ENCODE data around the gene FAAP20.

Gene FAAP20

DNA sequence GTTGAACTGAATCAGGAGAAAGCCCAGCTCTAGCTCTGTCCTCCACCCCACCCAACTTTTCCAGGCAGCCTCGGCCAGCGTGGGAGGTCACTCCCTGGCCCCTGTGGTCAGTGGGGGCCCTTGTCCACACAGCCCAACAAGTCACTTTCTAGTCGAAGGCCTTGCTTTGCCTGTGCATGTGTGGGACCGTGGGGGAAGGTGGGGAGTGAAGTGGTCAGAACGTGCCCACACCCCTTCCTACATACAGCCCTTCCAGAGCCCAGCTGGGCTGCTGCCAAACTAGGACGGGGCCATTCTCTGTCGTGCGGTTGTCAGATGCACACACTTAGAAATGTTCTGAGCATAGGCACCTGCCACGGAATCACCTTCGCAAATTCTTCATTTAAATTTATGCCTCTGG, 18.0 kb downstream of the FAAP20 start:
- DNase-seq: no peak

- DNase-seq: no peak
Measured at GRCh38 chr1:2175681-2176454, 18.7 kb downstream of the FAAP20 start.

DNA sequence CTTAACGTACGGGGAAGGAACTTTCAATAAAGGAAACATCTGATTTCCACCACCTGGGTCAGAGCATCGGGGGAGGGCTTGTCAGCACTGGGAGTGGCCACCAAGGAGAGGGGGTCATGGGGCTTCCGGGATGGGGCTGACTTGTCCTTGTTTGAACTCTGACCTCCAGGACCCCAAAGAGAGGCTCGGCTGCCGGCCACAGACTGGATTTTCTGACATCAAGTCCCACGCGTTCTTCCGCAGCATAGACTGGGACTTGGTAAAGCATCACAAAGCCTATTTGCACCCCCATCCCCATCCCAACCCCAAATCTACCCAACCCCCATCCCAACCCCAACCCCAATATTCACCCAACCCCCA, 19.5 kb downstream of the FAAP20 start:
- no peak for DNase-seq

DNA sequence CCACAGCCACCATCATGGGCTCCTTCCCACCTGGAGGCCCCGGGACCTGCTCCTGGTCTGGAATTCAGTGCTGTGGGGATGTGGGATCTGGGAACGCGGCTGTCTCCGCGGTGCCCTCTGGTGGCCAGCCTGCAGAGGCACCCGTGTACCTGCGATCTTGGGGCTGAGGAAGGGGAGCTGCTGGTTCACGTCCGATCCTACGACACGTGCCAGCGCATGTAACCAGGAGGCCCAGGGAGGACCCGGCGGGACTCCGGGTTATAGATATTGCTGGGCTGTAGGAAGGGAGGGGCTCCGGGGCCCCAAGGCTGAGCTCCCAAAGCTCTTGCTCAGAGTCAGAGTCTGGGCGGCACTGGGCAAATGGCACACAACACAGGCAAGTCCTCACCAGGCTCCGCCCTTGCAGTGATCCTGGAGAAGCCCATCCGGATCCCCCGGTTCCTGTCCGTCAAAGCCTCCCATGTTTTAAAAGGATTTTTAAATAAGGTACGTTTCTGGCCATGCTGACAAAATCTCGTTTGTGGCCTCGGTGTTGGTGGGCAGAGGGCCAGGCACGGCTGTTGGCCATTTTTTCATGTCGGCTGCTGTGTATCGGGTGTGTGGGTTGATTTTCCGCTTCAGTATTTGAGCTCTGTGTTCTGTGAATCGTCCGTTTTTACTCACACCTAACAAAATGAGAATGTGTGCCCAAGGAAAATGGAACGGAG, 20.1 kb downstream of the FAAP20 start:
- peak; percentile 12 for DNase-seq

DNA sequence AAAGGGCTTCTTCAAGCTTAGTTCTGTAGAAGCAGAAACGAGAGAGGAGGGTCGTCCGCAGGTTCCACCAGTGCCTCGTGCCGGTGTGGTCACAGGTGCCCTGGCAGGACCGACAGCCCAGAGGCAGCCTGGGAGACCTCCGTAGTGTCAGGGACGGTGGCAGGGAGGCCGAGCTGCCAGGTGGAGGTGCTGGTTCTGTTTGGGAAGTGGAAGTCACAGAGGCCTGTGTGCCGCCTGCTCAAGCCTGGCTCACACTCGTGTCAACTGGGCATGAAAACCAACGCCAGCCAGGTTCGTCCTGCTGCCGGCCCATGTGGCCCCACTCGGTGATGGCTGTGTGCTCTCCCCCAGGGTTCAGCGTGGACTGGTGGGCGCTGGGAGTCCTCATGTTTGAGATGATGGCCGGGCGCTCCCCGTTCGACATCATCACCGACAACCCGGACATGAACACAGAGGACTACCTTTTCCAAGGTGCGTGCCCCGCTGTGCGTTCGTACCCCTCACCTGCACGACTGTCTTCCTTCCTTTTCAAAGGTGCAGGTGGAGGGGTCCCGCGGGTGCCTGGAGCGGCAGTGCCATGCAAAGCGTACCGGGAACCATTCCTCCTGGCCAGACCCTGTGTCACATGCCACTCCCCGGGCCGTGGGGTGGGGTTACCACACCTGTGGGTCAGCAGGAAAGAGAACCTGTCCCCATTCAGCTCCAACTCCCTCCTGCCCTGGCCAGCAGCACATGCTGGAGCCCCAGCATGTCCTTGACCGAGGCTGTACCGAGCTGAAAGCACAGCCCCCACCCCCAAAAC, 20.8 kb downstream of the FAAP20 start:
- DNase-seq: no peak

DNA sequence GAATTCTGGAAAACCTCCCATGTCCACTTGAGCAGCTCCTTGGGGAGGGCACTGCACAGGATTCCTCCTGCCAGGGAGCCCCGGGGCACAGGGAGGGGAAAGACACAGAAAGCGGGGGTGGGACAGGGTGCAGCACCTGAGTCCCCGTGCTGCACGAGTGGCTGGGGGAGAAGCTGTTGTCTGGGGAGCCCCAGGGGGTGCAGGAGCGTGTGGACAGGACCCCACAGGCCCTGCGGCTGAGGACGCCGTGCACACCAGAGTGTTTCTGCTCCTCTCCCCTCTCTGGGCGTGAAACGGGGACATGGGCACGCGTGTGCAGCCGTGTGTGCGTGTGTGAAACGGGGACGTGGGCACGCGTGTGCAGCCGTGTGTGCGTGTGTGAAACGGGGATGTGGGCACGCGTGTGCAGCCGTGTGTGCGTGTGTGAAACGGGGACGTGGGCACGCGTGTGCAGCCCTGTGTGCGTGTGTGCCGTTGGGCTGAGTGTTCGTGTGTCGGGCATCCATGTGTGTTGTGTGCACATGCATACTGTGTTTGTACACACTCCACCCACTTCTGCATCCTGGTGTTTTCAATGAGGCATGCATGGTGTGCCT, 21.9 kb downstream of the FAAP20 start:
- no peak for DNase-seq

DNA sequence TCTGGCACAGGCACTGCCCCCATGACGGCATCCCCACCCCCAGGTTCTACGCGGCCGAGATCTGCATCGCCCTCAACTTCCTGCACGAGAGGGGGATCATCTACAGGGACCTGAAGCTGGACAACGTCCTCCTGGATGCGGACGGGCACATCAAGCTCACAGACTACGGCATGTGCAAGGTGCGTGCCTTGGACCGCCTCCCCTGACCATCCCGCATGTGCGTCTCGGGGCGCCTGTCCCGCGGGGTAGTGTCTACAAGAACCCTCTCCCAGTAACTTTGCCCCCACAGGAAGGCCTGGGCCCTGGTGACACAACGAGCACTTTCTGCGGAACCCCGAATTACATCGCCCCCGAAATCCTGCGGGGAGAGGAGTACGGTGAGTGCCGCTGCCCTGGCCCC, 22.6 kb downstream of the FAAP20 start:
- no peak for DNase-seq

- DNase-seq: no peak
Measured at GRCh38 chr1:2170211-2170610, 24.4 kb downstream of the FAAP20 start.

DNA sequence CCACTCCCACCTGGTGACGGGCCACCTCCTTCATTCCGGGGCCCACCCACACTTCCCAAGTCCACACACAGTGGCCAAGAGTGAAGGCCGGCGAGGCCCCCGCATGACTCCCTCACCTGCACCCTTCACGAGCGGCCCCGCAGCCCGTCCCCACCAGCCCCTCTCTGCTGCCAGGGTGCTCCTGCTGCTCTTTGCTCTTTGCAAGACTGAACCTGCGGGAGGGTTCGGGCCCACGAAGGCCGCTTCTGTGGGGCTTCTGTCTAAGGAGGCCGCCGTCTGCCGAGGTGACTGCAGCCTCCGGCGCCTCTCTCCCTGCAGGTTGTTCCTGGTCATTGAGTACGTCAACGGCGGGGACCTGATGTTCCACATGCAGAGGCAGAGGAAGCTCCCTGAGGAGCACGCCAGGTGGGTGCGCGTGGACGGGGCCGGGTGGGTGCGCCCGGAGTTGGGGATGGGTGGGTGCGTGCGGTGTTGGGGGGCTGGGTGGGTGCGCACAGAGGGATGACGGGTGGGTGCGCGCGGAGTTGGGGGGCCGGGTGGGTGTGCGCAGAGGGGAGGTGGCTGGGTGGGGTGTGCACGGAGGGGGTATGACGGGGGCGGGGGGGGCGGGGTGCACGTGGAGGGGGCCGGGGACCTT, 25.3 kb downstream of the FAAP20 start:
- no peak for DNase-seq

DNA sequence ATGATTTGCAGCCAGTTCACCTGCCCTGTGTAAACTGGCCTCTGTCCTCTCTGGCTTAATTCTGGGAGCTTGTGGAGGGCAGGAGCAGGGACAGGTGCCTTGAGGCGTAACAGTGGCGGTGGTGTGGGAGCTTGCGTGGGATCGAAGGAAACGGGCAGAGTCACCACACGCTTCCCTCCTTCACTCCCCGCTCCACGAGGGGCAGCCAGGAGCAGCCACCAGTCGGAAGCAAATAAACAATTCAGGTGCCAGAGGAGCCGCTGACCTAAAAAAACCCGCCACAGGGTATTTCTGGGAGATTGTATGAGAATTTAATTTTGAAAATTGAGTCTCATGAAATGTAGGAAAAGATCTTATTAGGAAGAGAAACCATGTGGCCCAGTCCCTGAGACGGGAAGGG, 26.0 kb downstream of the FAAP20 start:
- DNase-seq: no peak

DNA sequence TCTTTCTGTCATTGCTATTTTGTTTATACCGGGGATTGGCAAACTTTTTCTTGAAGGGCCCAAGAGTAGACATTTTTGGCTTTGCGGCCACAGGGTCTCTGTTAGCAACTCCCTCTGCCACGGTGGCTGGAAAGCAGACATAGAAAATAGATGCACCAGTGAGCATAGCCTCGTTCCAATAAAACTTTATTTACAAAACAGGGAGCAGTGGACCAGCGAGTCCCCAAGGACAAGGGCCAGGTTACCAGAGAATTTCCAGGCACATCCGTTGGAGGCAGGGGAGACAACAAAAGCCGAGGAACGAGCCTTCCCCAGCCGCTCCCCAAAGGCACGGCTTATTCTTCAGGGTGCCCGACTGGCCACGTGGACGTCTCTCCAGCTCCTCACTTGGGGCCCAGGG, 26.5 kb downstream of the FAAP20 start:
- no peak for DNase-seq

- no peak for DNase-seq
Measured at GRCh38 chr1:2166695-2167094, 27.9 kb downstream of the FAAP20 start.

DNA sequence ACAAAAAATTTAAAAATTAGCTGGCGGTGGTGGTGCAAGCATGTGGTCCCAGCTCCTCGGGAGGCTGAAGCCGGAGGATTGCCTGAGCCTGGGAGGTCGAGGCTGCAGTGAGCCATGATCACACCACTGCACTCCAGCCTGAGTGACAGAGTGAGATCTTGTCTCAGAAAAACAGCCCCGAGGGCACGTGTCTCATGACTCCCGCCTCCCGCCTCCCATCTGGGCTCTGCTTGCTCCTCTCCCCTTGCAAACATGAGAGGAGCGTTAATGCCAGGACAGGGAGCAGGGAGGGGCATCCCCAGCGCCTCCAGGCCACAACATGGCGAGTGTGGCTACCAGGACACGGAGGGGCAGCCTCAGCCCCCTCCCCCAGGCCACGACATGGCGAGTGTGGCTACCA, 28.3 kb downstream of the FAAP20 start:
- no peak for DNase-seq

- DNase-seq: no peak
Measured at GRCh38 chr1:2165646-2166045, 28.9 kb downstream of the FAAP20 start.

DNA sequence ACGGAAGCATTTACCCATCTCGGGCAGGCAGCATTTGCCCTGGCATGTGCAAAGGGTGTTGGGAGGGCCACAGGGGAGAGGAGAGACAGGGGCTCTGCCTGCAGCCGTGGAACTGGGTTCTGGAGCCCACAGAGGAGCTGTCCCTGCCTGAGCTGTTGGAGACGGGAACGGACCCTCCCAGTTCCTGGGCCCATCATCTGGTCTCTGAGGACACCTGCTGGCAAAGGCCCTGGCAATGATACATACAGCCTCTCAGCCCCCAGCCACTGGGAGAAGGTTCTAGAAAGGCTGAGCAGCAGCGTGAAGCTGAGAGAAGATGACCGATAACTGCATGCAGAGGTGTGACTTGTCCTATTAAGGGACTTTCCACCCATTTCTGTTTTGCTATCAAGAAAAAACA, 31.4 kb downstream of the FAAP20 start:
- no peak for DNase-seq

DNA sequence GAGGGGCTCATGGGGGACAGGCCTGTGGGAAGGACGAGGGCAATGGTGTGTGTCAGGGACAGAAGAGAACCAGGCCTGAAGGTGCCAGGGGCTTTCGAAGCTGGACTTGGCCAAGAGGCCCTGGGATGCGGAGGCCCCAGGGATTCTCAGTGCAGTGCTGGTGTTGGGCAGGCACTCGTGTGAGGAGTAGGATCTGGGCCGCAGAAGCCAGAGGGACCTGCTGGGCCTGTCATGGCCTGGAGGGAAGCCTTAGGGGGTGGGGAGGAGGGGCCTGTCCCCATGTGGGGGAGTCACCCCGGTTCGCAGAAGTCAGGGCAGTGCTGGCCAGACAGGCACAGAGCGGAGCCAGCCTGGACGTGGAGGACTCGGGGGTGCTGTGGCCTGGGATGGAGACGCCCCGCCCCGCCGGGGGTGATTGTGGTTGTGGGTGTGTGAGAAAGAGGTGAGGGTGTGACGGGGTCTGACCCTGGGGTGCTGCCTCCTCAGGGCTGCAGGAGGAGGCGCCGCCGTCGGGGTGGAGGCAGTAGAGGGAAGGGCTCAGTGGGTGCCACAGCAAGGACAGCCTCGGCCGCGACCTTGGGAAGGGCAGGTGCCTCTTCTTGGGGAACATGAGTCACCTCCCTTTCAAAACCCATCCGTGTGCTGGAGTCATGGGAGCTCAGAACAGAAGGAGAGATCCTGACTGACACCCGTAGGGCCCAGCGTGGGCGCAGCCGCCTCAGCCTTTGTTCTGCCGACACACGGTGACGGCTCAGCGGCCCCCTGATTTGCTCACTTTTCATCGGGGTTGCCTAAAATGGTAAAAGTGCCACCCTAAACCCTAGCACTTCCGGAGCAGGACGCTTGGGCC, 33.9 kb downstream of the FAAP20 start:
- no peak for DNase-seq

DNA sequence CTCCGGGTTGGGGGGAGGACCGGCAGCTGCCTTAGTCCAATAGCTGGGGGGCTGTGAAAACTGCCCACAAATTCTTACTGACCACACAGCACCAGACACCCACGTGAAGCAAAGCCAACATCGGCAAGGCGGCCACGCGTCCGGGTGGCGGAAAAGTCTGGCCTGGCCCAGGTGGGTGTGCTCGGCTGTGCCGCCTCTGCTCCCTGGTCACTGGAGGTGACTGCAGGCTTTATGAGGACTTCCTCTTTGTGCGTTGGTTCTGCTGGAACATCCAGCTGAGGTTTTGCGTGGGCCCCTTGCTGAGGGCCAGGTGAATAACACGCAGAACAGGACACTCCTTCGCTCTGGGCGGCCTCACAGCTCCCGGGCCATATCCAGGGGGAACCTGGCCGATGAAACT, 35.4 kb downstream of the FAAP20 start:
- DNase-seq: no peak

DNA sequence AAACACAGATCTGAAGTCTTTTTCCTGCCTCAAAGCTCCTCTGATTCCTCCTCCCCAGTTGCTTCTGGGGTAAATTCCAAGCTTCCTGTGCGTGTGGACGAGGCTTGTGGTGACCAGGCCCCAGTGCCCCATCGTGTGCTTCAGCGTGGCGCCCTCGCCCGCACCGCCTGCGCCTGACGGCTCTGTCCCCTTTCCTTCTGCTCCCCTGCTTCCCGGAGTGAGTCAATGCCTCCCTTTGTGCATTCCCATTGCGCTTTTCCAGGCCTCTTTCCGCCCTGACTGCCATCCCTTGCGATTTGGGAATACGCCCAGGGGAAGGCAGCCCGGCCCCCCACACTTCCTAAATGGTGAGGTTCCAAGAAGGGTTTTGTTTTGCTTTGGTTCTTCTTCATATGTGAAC, 36.3 kb downstream of the FAAP20 start:
- DNase-seq: no peak

- no peak for DNase-seq
Measured at GRCh38 chr1:2157856-2158255, 36.7 kb downstream of the FAAP20 start.

- DNase-seq: no peak
Measured at GRCh38 chr1:2156866-2157265, 37.7 kb downstream of the FAAP20 start.

- DNase-seq: no peak
Measured at GRCh38 chr1:2155788-2156187, 38.8 kb downstream of the FAAP20 start.

DNA sequence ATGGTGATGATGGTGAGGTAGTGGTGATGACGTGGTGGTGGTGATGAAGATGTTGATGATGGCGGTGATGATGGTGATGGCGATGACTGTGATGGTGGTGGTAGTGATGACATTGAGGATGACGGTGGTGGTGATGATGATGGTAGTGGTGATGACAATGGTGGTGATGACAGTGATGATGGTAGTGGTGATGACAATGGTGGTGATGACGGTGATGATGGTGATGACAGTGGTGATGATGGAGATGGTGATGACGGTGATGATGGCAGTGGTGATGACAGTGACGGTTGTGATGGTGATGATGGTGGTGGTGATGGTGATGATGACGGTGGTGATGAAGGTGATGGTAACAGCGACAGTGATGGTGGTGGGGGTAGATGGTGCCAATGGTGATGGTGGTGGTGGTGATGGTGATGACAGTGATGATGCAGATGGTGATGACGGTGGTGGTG, 39.4 kb downstream of the FAAP20 start:
- no peak for DNase-seq
